Prostate gland (tissue), 2 donors: ENCODE data around the gene ZNF70.

Source experiments
- CTCF ChIP-seq, 4 experiments: fragments of 200-600 bp in 2 of 4; fragments of 450-650 bp in 2 of 4; sonication (generic) in 2 of 4; IDR thresholded peaks; 1 replicate in 3 of 4; 2 replicates in 1 of 4; pipeline ENCODE4 v1.5.1; 2016 to 2019; ENCODE audit warnings: antibody characterized with exemption in 4 of 4, mild to moderate bottlenecking in 2 of 4, moderate library complexity in 2 of 4
- POLR2A ChIP-seq: fragments of 450-650 bp; IDR thresholded peaks from one replicate; pipeline ENCODE4 v1.6.1; 2016; ENCODE audit warnings: antibody characterized with exemption, mild to moderate bottlenecking
- POLR2AphosphoS5 ChIP-seq: sonication (generic); formaldehyde crosslinking; IDR thresholded peaks from one replicate; pipeline ENCODE4 v1.6.1; 2017; ENCODE audit warnings: antibody characterized with exemption

- TF ChIP-seq CTCF (IDR thresholded peaks at IDR 0.05), result no peak
- TF ChIP-seq POLR2AphosphoS5, result no peak
- TF ChIP-seq POLR2A, result no peak
Observed at GRCh38 chr22:23755711-23756110, 4.8 kb upstream of the ZNF70 start.
